ENCODE results near the gene HMGB3.

- no peak for TF ChIP-seq ELF1 (IDR thresholded peaks at IDR 0.05)
- no peak for TF ChIP-seq MAX (IDR thresholded peaks at IDR 0.05; ENCODE audit: low read depth)
- no peak for TF ChIP-seq REST (IDR thresholded peaks at IDR 0.05; ENCODE audit: low read depth, low read length)
- no peak for TF ChIP-seq YY1 (IDR thresholded peaks at IDR 0.05; ENCODE audit: low read depth)
- peak; percentile 26; the same call in 1 of the 2 replicates for TF ChIP-seq NFIC (IDR thresholded peaks at IDR 0.05; ENCODE audit: borderline replicate concordance)
- no peak for TF ChIP-seq CTCF (IDR thresholded peaks at IDR 0.05)
- no peak for TF ChIP-seq POLR2AphosphoS5 (IDR thresholded peaks at IDR 0.05; ENCODE audit: low read depth, low read length)
- no peak for TF ChIP-seq CHD2 (IDR thresholded peaks at IDR 0.05; ENCODE audit: low read length, partially characterized antibody)
These were observed 48.7 kb upstream of the HMGB3 start for GRCh38 chrX:150934453-150934852.

Data from SK-N-SH (cell line).